Measurements from ENCODE around the gene OSBPL3. TPM values are rescaled to one million over a fixed set of nuclear protein-coding genes. Genes with fewer than 3 reads are reported as not detected.
A peak's percentile ranks its signal among the peaks of the same experiment; 100 is the strongest.

Gene OSBPL3
- total and polyA plus RNA-seq, 5 experiments from 2014 or later: 3.4 to 28.4 (median 5.3) TPM

DNA sequence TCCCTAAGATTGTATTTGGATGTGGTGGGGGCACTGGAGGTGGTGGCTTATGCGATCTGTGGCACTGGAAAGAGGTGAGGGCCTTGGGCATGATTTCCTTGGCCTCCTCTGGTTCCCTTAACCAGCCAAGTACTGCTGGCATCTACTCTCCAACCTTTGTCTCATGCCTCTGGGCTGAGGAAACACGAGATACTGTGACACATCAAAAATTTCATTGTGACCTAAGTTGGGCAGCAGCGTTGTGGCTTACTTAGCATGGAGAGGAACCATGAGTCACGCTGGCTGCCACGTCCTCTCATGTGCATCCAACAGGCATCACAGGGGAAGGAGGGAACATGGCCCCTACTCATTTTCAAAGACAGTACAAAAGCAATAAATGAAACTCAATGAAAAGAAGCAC lies 193.0 kb downstream of the OSBPL3 start:
- Mint-ChIP-seq H3K27me3 (peaks cover 0 to 5% (median 0%) of the 10 kb centered on the region in 5 donors), H3K9me3 (peaks cover 0 to 25% (median 6%) of the 10 kb centered on the region in 9 donors), H3K36me3 (peaks cover 2 to 11% (median 2%) of the 10 kb centered on the region in 3 donors), H3K27ac (no peak overlapping the region), H3K4me1 (peaks cover 0 to 4% (median 1%) of the 10 kb centered on the region in 4 donors), H3K4me3 (no peak overlapping the region)
- POLR2A ChIA-PET: no interaction called here
- ATAC-seq: no peak
- DNase-seq: no peak

DNA sequence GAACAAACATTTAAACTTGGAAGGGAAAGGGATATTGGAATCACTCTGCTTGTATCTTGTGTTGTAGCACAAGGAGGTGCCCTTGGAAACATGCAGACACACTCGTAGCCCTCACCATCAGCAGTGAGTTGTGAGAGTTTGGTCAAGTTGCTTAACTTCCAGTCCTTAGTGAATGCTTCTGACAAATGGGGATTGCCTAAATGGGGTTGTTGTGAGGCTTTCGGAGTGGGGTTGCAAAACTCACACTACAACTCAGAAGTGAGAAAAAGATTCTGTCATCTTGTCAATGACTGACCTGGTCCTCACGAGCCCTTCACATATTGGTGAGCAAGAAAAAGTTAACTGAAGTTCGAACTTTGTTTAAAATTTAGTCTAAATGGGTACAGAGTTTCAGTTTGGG lies 193.7 kb downstream of the OSBPL3 start:
- Mint-ChIP-seq H3K27me3 (peaks cover 0 to 5% (median 0%) of the 10 kb centered on the region in 5 donors), H3K27ac (no peak overlapping the region), H3K9me3 (peaks cover 0 to 25% (median 6%) of the 10 kb centered on the region in 9 donors), H3K36me3 (peaks cover 0 to 11% (median 2%) of the 10 kb centered on the region in 3 donors), H3K4me3 (no peak overlapping the region), H3K4me1 (peaks cover 0 to 5% (median 1%) of the 10 kb centered on the region in 4 donors)
- POLR2A ChIA-PET: no interaction called here
- DNase-seq (no peak), ATAC-seq (no peak)

DNA sequence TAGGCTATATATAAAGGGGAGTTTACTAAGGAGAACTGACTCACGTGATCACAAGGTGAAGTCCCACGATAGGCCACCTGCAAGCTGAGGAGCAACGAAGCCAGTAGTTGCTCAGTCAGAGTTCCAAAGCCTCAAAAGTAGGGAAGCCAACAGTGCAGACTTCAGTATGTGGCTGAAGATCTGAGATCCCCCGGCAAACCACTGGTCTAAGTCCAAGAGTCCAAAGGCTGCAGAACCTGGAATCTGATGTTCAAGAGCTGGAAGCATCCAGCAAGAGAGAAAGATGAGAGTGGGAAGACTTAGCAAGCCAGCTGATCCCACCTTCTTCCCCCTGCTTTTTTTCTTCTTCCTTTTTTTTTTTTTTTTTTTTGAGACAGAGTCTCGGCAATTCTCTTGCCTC lies 195.7 kb downstream of the OSBPL3 start:
- peaks cover 0 to 11% (median 2%) of the 10 kb centered on the region in 3 donors for H3K36me3 Mint-ChIP-seq
- H3K4me3 Mint-ChIP-seq: no peak overlapping the region
- H3K27me3 Mint-ChIP-seq: peaks cover 0 to 5% (median 0%) of the 10 kb centered on the region in 5 donors
- peaks cover 0 to 8% (median 1%) of the 10 kb centered on the region in 4 donors for H3K4me1 Mint-ChIP-seq
- no peak overlapping the region for H3K27ac Mint-ChIP-seq
- POLR2A ChIA-PET: interaction anchor here (0.6 kb wide), 1 partner anchor 245 kb away, joined by 3 read pairs; no protein-coding TSS in a partner anchor
- ATAC-seq (no peak), DNase-seq (no peak)
- peaks cover 0 to 19% (median 6%) of the 10 kb centered on the region in 9 donors for H3K9me3 Mint-ChIP-seq

DNA sequence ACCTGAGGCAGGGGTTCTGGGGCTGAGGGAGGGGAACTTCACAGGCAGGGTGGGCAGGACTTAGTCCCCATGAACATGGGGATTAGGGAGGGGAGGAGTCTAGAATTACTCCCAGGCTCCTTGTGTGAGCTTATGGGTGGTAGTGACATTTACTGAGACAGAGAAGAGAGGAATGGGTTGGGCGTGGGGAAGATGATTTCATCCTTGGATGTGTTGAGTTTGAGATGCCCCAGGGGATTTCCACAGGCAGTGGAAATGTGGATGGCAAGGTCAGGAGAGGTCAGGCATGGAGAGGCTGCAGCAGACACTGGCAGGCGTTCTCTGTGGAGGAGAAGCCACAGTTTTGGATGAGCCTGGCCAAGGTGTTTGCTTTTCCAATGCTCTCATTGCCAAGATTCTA lies 196.3 kb downstream of the OSBPL3 start:
- POLR2A ChIA-PET: no interaction called here
- Mint-ChIP-seq H3K36me3 (peaks cover 0 to 11% (median 2%) of the 10 kb centered on the region in 3 donors), H3K9me3 (peaks cover 0 to 14% (median 5%) of the 10 kb centered on the region in 9 donors), H3K4me1 (peaks cover 0 to 8% (median 1%) of the 10 kb centered on the region in 4 donors), H3K27ac (no peak overlapping the region), H3K27me3 (no peaks in the 10 kb centered on the region), H3K4me3 (no peak overlapping the region)
- no peak for ATAC-seq
- no peak for DNase-seq

DNA sequence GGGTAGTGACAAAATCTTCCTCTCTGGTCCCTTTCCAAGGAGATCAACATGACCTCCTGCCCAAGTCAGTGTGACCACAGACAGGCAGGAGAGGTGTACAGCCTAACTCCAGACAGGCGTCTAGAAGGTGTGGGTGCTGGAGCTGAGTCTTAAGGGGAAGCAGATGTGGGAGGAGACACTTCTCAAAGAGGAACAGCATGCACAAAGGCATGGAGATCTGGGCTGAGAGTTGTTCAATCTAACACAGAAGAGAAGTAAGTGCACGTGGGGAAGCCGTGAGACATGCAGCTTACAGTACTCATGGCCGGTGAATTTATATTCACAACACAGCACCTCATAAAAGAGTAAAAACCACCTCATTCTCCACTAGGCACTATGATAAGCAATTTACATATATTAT lies 198.9 kb downstream of the OSBPL3 start:
- DNase-seq (no peak), ATAC-seq (no peak)
- peaks cover 0 to 4% (median 0%) of the 10 kb centered on the region in 4 donors for H3K4me1 Mint-ChIP-seq
- H3K4me3 Mint-ChIP-seq: no peak overlapping the region
- POLR2A ChIA-PET: no interaction called here
- peaks cover 0 to 11% (median 2%) of the 10 kb centered on the region in 3 donors for H3K36me3 Mint-ChIP-seq
- peaks cover 0 to 14% (median 5%) of the 10 kb centered on the region in 9 donors for H3K9me3 Mint-ChIP-seq
- no peak overlapping the region for H3K27ac Mint-ChIP-seq
- H3K27me3 Mint-ChIP-seq: no peaks in the 10 kb centered on the region

DNA sequence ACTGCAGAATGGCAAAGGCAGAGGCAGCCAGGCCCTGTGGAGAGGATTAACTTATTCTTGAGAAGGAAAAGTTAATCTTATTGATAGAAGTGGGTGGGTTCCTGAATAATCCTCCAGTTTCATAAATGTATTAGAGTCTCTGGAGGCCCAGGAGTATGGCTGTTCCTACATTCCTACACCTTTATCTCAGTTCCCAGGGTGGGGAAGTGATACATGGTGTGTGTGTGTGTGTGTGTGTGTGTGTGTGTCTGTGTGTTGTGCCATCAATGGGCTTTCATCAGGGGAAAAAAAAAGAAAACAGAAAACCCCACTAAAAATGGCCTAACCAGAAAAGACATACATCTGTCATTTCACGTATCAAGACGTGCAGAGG lies 200.7 kb downstream of the OSBPL3 start:
- peaks cover 0 to 5% (median 0%) of the 10 kb centered on the region in 5 donors for H3K27me3 Mint-ChIP-seq

DNA sequence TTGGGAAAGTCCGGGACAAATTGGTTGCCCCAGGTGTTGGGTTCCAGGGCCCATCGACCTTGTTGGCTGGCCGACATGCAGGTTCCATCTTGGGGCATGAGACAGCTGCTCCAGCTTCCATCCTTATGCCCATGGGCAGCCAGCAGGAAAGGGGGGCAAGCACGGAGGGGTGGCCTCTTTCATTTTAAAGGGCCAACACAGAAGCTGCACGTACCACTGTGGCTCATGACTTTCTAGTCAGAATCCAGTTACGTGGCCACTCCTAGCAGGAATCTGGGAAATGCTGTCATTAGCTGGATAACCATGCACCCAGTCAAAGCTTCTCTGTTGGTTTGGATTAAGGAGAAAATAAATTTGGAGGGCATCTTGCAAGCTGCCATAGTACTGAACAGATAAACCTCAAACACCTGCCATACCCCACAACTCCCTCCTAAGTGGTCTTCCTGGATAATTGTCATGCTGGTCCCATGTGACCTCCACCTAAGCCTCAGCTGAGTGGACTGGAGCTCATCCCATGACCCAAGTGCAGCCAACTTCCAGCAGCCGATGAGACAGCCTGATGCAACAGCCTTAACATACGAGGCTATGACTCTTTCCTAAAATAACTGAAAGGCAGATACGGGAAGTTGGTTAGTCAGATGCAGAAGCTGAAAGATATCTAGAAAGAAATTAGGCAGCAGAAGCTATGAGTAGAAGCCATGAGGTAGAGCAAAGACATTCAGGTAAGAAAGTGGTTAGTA lies 201.3 kb downstream of the OSBPL3 start:
- H3K4me1 Mint-ChIP-seq: peaks cover 0 to 4% (median 0%) of the 10 kb centered on the region in 4 donors
- DNase-seq: no peak

More for the DNA sequence above, 200.7 kb downstream of the OSBPL3 start:
- ATAC-seq (no peak), DNase-seq (no peak)
- Mint-ChIP-seq H3K9me3 (peaks cover 0 to 14% (median 4%) of the 10 kb centered on the region in 9 donors), H3K4me1 (peaks cover 0 to 4% (median 0%) of the 10 kb centered on the region in 4 donors), H3K36me3 (peaks cover 0 to 11% (median 2%) of the 10 kb centered on the region in 3 donors), H3K27ac (no peak overlapping the region), H3K4me3 (no peak overlapping the region)
- POLR2A ChIA-PET: no interaction called here

DNA sequence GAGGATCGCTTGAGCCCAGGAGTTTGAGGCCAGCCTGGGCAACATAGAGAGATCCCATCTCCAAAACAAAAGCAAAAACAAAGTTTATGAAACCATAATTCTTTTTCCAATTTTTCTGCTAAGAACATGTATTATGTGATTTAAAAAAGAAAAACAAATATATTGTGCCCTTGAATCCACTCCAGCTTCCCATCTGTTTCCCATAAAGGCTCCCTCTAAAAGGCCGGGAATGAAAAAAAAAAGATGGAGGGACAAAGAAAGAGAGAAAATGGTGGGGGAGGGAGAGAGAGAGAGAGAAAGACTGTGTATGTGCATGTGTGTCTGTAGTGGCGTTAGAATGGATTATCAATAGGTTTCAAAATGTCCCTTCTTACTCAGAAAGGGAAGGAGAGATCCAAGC lies 202.2 kb downstream of the OSBPL3 start:
- DNase-seq (no peak), ATAC-seq (no peak)
- Mint-ChIP-seq H3K9me3 (peaks cover 0 to 7% (median 0%) of the 10 kb centered on the region in 9 donors), H3K4me3 (no peak overlapping the region), H3K36me3 (peaks cover 0 to 2% (median 0%) of the 10 kb centered on the region in 3 donors), H3K27ac (no peak overlapping the region), H3K4me1 (peaks cover 0 to 4% (median 0%) of the 10 kb centered on the region in 4 donors), H3K27me3 (peaks cover 0 to 7% (median 0%) of the 10 kb centered on the region in 5 donors)
- POLR2A ChIA-PET: no interaction called here

More for the DNA sequence above, 201.3 kb downstream of the OSBPL3 start:
- Mint-ChIP-seq H3K27ac (no peak overlapping the region), H3K27me3 (peaks cover 0 to 5% (median 0%) of the 10 kb centered on the region in 5 donors), H3K36me3 (peaks cover 0 to 5% (median 2%) of the 10 kb centered on the region in 3 donors), H3K9me3 (peaks cover 0 to 12% (median 3%) of the 10 kb centered on the region in 9 donors), H3K4me3 (no peak overlapping the region)
- POLR2A ChIA-PET: no interaction called here
- ATAC-seq: no peak

DNA sequence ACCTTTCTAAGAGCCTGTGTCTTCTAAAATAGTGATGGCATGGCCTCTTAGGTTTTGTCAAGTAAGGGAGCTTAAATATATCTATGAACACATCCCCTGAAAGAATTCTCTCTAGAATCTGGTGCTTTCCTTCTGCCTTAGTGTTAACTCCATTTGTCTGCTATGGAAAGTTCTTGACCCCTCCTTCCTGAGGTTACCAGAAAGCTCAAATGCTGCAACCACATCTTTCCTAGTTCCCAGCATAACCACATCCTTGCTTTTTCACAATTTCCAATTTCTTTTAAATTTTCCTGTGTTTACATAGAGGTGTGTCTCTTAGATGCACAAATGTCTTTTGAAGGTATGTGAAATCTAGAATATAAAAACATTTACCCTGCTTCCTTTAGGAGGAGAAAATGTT lies 206.3 kb downstream of the OSBPL3 start:
- no peak for DNase-seq
- POLR2A ChIA-PET: no interaction called here
- Mint-ChIP-seq H3K4me3 (no peak overlapping the region), H3K9me3 (peaks cover 6 to 27% (median 13%) of the 10 kb centered on the region in 9 donors), H3K27ac (no peak overlapping the region), H3K4me1 (no peaks in the 10 kb centered on the region), H3K27me3 (peaks cover 0 to 17% (median 11%) of the 10 kb centered on the region in 5 donors), H3K36me3 (peaks cover 0 to 12% (median 12%) of the 10 kb centered on the region in 3 donors)
- no peak for ATAC-seq

DNA sequence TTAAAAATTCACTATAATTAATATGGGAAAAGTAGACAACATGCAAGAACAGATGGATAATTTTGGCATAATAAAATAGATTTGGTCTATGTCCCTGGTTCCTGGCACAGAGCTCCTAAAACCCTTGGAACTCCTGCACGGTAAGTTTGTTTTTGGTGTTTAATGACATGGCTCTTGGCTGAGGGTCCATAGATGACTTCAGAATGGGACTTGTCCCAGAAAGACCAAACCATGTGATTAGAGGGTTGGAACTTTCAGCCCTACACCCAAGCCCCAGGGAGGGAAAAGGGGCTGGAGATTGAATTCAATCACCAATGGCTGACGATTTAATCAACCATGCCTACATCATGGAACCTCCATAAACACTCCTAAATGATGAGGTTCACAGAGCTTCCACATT lies 210.1 kb downstream of the OSBPL3 start:
- no peak overlapping the region for H3K4me3 Mint-ChIP-seq
- H3K9me3 Mint-ChIP-seq: peaks cover 6 to 27% (median 13%) of the 10 kb centered on the region in 9 donors
- no peak overlapping the region for H3K27ac Mint-ChIP-seq
- ATAC-seq (no peak), DNase-seq (no peak)
- peaks cover 2 to 29% (median 21%) of the 10 kb centered on the region in 5 donors for H3K27me3 Mint-ChIP-seq
- POLR2A ChIA-PET: no interaction called here
- no peaks in the 10 kb centered on the region for H3K4me1 Mint-ChIP-seq
- H3K36me3 Mint-ChIP-seq: peaks cover 0 to 12% (median 12%) of the 10 kb centered on the region in 3 donors

DNA sequence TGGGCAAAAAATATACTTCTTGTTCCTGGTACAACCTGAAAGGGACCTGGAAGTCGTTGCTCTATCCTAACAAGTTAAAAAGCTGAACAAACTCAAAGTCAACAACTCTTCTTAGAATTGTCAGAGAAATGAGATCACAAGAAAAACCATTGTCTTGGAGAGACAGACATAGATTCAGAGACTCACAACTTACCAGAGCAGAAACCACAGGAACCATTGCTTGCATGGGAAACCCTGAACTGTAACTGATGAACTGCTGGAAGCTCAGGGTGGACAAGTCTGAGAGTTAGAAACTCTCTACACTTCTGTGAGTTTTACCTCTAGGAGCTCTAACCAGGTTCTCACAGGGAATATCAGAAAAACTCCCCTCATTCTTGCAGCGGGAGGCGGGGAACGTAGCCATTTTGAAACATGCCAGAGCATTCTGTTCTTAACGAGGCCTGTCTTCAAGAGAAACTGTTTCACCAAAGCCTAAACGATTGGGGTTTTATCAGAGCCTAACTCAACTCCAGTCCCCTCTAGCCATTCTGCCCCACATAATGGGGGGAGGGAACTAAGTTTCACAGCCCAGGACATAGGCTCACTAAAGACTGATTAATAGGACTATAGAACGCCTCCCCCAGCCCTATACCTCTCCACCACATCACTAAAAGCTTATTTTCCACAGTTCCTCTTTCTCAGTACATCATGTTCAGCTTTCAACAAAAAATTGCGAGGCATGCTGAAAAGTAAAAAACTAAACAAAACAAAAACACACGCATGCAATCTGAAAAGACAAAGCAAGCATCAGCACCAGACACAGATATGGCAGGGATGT lies 210.8 kb downstream of the OSBPL3 start:
- H3K9me3 Mint-ChIP-seq: peaks cover 6 to 27% (median 13%) of the 10 kb centered on the region in 9 donors
- no peak overlapping the region for H3K4me3 Mint-ChIP-seq
- H3K27ac Mint-ChIP-seq: peak overlapping the region in 1 of 10 donors; percentile 45
- peaks cover 0 to 12% (median 12%) of the 10 kb centered on the region in 3 donors for H3K36me3 Mint-ChIP-seq
- H3K4me1 Mint-ChIP-seq: no peaks in the 10 kb centered on the region
- no peak for DNase-seq
- ATAC-seq: no peak
- H3K27me3 Mint-ChIP-seq: peaks cover 2 to 36% (median 22%) of the 10 kb centered on the region in 5 donors
- POLR2A ChIA-PET: no interaction called here

DNA sequence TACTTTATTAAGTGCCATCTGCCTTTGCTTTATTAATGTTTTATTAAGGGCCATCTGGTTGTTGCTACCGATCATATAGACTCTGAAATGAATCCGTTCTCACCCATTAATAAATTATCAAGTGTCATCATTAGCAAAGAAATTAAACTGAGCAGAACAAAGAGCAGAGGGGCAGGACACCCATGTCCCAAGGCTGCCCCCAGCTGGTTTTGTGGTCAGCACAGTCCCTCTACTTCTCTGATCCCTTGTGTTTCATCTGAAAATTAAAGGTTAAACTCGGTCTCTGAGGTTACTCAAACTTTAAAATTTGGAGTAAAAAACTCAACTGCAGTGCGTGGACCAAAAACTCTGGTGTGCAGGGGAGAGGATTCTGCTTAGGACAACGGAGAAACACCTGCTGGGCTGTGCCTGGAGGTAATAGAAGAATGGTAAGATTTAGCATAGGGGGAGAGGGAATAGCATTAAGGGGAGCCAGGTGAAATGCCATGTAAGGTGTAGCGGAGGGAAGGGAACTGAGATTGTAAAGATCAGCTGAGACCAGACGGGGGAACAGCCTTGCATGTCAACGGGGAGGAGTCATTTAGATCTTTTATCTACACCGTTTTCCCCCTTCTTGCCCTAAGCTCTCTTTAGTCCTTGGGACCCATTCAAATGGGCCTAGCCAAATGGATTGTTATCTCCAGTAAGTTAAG lies 212.0 kb downstream of the OSBPL3 start:
- H3K36me3 Mint-ChIP-seq: peaks cover 0 to 12% (median 12%) of the 10 kb centered on the region in 3 donors
- ATAC-seq (no peak), DNase-seq (no peak)
- no peaks in the 10 kb centered on the region for H3K4me1 Mint-ChIP-seq
- peaks cover 6 to 26% (median 13%) of the 10 kb centered on the region in 9 donors for H3K9me3 Mint-ChIP-seq
- no peak overlapping the region for H3K4me3 Mint-ChIP-seq
- H3K27me3 Mint-ChIP-seq: peaks cover 2 to 36% (median 22%) of the 10 kb centered on the region in 5 donors
- POLR2A ChIA-PET: no interaction called here
- H3K27ac Mint-ChIP-seq: no peak overlapping the region

Measured in naive thymus-derived CD8-positive, alpha-beta T cell (primary cell).